NCI-H2029 treated with DMSO at 0.1 percent for 48 hours (cell line): ENCODE results near the gene MYCT1.

Experiments
- DNase-seq: peaks from one replicate; lab custom pipeline; 2025; lab: John Stamatoyannopoulos, UW

MYCT1 gene

GRCh38 chr6:152723398-152723797, 25.7 kb downstream of the MYCT1 start:
- no peak for DNase-seq

GRCh38 chr6:152726313-152726712, 28.6 kb downstream of the MYCT1 start:
- DNase-seq: no peak

- no peak for DNase-seq
Observed at GRCh38 chr6:152727507-152727906, 29.8 kb downstream of the MYCT1 start.

GRCh38 chr6:152734630-152735029, 36.9 kb downstream of the MYCT1 start:
- DNase-seq: no peak

- DNase-seq: no peak
Observed at GRCh38 chr6:152736687-152737273, 39.1 kb downstream of the MYCT1 start.

- DNase-seq: no peak
Observed at GRCh38 chr6:152745509-152746171, 47.9 kb downstream of the MYCT1 start.

GRCh38 chr6:152746172-152746553, 48.5 kb downstream of the MYCT1 start:
- no peak for DNase-seq

GRCh38 chr6:152748843-152749242, 51.1 kb downstream of the MYCT1 start:
- DNase-seq: no peak

GRCh38 chr6:152749336-152749735, 51.6 kb downstream of the MYCT1 start:
- DNase-seq: no peak

GRCh38 chr6:152750694-152751093, 53.0 kb downstream of the MYCT1 start, which contains the start of gene VIP:
Gene VIP, plus strand, starts transcription at chr6:152750797. Its CDS starts 1,381 bp downstream, at chr6:152752178.
- no peak for DNase-seq

- no peak for DNase-seq
Observed at GRCh38 chr6:152765331-152765730, 67.6 kb downstream of the MYCT1 start.

- DNase-seq: no peak
Observed at GRCh38 chr6:152769159-152769558, 71.5 kb downstream of the MYCT1 start.

- no peak for DNase-seq
Observed at GRCh38 chr6:152769993-152770392, 72.3 kb downstream of the MYCT1 start.

GRCh38 chr6:152771061-152771687, 73.5 kb downstream of the MYCT1 start:
- no peak for DNase-seq
